ACHN (cell line): ENCODE measurements around the gene DDX39A.
"Not testable (repeated sequence)": the region's sequence is repeated elsewhere in the genome, so short reads cannot be mapped to it uniquely, and the experiment has no call there.

ENCODE experiments used
- DNase-seq: peaks from one replicate; pipeline ENCODE4 v3.0.0-alpha.2; 2015
- in situ Hi-C: cut with HindIII; loops from 2 replicates; pipeline ENCODE4 v1.10.0; 2017; ENCODE audit warnings: low sequenced_read_pairs, low pct_ligation_motif_present, low pct_unique_long_range_greater_than_20kb

The DDX39A gene

DNA sequence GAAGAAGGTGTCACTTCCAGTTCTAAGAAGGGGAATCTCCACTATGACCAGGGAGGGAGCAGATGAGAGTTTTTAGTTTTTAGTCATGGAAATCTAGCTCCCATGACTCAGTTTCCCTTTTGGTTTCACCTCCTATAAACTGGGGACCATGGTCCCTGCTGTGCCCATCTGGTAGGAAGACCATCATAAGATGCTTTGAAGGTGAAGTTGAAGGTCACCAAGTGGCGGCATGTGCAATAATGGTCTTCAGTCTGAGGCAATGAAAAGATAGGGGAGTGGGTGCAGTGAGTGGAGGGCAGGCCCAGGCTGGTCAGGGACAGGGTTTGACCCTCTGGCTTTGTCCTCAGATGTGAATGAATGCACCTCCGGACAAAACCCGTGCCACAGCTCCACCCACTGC is 22.4 kb downstream of the DDX39A start:
- DNase-seq, in situ Hi-C loops: not testable (repeated sequence)

DNA sequence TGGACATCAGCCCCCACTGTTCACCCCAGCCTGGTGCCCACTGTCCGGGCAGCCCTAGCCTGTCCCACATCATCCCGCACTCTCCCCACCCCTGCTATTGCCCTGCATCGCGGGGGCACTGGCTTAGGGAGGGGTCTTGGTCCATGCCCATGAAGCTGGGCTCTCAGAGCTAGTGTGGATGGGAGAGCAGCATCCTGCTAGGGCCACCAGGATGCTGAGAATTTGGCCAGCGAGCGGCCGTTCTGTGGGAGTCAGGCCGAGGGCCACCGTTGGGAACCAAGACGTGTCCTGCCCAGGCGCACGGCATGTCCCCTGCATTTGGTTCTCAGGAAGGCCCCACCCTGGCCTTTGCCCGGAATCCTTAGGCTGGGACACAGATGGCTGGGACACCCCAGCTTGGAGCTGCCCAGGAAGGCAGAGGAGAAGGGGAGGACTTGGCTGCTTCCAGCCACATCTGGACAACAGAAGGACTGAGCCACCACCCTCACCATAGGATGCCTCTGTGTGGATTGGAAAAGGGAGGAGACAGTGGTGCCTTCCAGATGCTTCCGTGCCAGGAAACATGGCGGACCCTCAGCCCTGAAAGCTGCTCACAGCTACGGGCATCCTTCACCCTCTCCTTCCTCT is 23.3 kb downstream of the DDX39A start:
- in situ Hi-C loops = no loop called here
- no peak for DNase-seq

DNA sequence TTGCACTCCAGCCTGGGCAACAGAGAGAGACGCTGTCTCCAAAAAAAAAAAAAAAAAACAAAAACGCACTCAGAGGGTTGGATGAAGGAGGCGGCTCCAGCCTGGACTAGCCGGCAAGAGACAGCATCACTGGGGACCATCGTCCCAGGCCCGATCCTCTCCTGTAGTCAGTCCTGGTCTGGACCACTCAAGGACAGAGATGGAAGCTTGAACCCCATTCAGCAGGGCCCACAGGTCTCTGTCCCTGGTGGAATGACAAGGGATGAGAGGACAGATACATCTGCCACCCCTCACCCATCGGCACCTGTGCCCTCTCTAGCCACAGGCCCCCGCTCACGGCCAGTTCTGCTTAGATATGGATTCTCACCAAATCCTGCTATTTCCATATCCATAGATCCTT is 23.9 kb downstream of the DDX39A start:
- in situ Hi-C loops = no loop called here
- DNase-seq = no peak

DNA sequence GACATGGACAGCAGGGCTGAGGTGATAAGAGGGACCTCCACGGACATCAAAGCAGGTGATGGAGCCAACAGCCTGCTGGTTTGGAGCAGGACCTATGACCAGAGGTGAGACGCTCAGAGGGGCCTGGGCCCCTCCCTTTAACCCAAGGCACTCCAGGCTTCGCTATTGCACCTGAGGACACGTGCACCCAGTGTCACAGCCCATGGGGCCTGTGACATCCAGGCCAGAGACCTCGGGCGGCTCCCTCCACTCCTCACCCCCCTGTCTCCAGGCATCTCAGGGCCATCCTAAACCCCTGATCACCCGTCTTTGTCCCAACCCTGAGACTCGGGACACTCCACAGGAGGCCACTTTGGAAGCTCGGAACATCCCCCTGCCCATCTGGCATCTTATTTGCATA is 25.0 kb downstream of the DDX39A start:
- in situ Hi-C loops = no loop called here
- no peak for DNase-seq

DNA sequence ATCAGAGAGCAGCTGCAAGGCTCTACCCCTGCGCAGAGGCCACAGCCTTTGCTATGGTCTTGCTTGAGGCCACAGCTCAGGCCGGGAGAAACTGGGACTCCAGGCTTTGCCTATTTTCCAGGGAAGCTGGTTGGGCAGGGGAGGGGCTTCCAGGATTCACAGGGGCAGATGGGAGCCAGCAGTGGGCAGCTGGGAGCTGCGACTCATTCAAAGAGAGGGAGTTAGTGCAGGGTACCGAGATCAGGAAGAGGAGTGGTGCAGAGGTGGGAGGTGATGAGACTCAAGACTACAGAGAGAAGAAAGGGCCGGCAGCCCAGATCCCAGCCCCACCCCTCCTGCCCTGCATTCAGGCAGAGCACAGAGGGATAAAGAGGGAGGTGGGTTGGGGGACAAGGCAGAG is 25.8 kb downstream of the DDX39A start:
- in situ Hi-C loops = no loop called here
- no peak for DNase-seq

DNA sequence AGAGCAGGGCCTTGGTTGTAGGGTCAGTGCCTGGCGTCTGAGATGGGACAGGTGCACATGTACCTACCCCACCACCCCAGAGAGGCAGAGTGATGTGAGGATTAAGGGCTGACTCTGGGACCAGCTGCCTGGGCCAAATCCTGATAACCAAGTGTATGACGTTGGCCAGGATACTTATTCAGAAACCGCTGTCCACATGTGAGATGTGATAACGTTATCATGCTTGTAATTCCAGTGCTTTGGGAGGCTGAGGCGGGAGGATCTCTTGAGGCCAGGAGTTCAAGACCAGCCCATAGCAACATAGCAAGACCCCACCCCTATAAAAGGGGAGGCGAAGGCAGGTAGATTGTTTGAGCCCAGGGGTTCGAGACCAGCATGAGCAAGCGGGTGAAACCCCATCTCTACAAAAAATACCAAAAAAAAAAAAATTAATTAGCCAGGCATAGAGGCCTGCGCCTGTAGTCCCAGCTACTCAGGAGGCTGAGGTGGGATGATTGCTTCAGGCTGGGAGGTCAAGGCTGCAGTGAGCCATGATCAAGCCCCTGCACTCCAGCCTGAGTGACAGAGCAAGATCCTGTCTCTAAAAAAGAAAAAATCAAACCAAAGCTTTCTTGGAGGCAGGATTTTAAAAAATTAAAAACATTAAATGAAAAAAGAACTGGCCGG is 27.9 kb downstream of the DDX39A start:
- in situ Hi-C loops = no loop called here
- no peak for DNase-seq

DNA sequence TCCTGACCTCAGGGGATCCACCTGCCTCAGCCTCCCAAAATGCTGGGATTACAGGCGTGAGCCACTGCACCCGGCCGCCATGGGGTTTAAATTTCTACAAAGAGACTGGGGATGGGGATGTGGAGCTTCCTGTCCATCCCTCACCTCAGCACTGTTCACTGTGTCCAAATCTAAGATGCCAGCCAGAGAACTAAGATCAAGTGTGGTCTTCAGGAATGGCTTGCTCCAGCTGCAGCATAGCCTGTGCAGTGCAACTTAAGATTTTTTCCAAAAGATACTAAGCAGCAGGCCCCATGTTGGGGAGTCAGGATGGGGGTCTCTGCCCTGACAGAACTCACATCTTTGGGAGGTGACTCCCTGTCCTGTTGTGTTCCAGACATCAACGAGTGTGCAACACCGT is 28.6 kb downstream of the DDX39A start:
- in situ Hi-C loops = no loop called here
- DNase-seq = no peak

DNA sequence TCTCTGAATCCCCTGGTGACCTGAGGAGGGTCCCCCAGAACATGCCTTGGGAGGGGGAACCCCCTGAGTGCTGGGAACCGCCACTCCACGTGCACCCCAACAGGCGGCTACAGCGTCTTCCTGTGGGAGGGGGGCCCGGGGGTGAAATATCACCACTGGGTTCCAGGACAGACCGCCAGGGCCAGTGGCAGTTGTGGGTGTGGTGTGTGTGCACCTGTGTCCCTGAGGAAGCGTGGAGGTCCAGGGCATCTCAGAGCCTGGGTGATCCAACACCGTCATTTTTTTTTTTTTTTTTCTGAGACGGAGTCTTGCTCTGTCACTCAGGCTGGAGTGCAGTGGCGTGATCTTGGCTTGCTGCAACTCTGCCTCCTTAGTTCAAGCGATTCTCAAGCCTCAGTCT is 33.6 kb downstream of the DDX39A start:
- in situ Hi-C loops = no loop called here
- no peak for DNase-seq

DNA sequence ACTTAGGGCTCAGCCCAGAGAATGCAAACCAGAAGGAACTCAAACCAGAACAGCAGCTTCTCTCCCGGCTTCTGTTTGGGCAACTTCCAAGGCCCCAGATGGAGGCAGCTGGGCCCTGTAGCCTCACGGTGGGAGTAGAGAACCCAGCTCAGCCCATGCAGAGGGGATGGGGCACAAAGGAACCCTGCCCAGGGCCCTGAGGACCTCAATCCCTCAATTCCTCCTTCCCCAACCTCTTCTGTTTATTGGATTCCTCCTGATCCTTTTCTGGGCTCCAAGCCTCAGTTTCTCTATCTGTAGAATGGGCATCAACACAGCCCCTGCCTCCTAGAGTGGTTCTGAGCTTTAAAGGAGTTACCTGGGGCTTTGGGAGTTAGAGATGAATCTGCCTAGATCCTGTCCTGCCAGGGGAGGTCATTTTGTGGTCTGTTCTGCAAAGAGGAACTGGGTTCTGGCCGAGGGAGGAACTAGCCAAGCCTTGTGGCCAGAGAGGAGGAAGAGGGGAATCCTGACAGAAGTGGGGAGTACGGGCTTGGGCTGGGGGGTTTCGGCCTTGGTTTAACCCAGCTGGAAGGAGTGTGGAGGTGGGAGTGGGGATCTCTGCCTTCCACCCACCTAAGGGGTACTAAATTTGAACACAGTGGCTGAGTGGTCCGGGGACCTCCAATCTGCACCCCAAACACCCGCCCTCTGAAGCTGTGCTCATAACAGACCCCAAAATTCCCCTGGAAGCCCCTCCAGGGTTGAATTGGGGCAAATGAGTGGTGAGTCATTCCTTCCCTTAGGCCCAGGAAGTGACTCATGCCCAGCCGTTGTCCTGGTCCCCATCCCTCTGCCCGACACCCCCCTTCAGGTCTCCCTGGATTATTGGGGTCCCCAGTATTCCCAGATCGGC is 35.2 kb downstream of the DDX39A start:
- in situ Hi-C loops = no loop called here

DNA sequence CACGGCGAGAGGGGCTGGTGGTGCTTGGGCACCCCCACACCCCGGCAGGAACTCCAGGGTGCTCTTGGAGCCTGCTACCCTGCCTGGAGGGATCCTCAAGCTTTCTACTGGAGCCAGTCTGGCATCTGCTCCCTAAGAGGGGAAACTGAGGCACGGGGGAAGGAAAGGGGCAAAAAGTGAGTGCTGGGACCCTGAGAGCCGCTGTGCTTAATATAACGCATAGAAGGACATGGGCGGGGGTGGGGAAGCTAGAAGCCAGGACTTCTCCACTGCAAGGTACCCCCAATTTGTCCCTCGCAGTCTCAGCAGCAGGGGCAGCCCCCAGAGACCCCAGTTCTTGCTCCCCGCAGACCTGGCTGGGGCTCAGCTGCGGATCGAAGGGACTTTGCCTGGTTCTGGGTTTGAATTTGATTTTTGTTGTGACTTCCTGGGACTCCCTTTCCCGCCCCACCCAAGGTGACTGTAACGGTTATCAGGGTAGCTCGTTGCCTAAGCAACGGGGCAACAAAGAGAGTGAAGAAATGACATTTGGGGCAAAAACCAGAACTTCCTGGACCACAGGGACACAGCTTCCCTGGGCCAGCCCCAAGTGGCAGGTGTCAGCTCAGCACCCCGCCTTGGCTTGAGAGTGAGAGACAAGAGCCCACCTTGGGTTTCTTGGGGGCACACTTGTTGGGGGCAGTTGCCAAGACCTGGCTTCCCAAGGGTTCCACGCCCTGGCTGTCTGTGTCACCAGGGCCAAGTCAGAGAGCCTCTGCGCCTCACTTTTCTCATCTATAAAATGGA is 37.3 kb downstream of the DDX39A start:
- peak; percentile 20 for DNase-seq
- in situ Hi-C loops = no loop called here

More for the DNA sequence above, 35.2 kb downstream of the DDX39A start:
- DNase-seq = peak; percentile 45

DNA sequence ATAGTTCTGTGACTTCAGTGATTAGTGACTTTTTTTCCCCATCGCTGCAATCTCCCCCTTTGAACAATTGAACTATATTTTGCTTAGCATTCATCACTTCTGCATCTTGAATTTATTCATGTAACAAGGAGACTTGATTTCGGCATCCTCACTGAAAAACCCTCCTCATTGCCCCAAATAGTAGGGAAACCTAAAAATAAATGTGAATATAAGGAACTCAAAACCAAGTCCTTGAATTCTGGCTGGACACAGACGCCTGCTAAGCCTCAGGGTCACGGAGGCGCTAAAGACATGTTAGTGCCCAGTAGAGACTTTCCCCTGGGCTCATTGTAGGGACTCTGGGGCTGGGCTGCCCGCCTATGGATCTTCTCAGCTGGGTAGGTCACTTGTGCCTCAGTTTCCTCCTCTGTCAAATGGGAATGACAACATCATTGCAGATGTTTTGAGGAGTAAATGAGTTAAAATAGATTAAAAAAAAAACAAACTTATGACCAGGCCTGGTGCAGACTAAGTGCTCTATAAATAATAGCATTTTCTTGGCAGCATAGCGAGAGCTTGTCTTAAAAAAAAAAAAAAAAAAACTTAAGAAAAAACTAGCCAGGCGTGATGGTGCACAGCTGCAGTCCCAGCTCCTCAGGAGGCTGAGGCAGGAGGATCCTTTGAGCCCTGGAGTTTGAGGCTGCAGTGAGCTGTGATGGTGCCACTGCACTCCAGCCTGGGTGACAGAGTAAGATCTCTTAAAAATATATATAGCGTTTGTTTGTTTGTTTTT is 39.7 kb downstream of the DDX39A start:
- in situ Hi-C loops = no loop called here
- DNase-seq = no peak

DNA sequence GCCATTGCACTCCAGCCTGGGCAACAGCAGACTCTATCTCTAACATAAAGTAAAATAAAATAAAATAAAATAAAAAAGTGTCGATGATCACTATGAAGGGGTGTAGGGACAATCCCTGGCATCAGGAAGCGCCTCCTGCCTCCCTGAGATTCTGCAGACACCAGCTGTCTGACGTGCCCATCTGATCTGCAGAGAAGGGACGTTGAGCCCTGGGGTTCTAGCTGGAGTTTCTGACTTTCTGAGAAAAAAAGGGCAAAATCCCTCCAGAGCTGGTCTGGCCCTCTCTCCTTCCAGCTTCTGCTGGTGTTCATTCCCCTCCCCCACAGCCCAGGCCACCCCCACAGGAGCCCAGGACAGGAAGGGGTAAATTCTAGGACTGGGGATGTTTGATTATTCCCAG is 40.3 kb downstream of the DDX39A start:
- in situ Hi-C loops = no loop called here

DNA sequence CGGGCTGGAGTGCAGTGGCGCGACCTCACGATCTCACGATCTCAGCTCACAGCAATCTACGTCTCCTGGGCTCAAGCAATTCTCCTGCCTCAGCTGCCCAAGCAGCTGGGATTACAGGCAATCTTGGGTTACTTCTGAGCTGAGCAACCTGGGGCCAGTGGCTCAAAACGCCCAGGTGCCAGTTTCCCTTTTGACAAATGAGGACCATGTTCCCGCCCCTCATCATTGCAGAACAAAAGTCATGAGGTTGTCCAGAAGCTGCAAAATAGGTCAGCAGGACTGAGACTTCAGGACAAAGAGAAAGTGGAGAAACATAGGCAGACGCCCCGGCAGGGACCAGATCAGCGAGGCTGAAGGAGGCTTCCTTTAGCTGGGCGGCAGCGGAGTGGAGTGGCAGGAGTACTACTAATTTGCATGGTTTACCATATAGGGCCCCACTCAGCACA is 41.2 kb downstream of the DDX39A start:
- in situ Hi-C loops = no loop called here
- no peak for DNase-seq

More for the DNA sequence above, 40.3 kb downstream of the DDX39A start:
- DNase-seq = no peak

DNA sequence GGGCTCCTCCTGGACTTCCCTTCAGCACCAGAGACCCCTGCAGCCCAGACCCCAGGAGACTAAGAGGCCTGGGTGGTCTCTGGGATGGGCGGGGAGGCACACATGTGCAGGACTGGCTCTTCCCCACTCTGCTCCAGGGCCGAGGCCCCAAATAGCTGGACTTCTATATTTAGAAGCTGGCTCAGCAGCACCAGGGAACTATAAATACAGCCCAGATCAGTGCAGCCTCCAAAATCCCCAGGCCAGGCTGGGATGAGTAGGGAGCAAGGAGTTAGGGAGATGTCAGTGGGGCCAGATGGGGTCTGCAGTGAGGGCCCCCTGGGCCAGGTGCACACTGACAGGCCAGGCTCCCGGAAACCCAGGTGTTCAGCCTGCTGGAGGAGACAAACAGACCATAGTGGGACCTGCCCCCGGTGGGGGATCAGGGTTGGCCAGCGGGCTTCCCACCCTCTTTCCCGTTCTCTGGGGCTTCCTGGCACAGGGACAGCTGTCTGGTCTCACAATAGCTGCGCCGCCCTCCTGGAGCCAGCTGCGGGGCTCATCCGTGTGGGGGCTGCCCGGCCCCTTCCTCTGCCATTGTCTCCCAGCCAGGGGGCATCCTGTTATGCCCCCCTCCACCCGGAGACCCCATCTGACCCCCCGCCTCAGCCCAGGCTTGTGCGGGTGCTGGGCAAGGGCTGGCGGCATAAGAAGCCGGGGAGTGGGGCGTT is 43.4 kb downstream of the DDX39A start:
- no peak for DNase-seq
- in situ Hi-C loops = no loop called here

DNA sequence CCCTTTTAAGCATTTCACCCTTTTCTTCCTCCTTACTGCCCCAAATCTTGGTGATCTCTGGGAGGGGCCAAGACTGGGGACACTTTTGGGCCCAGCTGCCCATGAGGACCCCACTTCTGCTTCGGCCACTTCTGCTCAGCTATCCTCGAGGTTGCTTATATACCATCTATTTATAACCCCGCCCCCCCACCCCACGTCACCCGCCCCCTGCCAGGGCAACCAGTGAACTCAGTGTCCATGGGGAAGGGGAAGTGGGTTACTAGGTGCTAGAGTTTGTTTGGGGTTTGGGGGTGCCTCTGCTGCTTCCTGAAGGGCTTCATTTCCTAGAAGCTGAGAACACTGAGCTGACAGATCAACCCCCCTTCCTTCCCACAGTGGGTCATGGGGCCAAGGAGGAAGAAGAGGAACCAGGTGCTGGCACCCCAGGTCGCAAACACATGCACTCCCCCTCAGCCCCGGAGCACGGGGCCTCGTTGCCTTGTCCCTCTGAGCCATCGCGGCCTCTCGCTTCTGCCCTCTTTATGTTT is 44.0 kb downstream of the DDX39A start:
- in situ Hi-C loops = no loop called here
- no peak for DNase-seq

DNA sequence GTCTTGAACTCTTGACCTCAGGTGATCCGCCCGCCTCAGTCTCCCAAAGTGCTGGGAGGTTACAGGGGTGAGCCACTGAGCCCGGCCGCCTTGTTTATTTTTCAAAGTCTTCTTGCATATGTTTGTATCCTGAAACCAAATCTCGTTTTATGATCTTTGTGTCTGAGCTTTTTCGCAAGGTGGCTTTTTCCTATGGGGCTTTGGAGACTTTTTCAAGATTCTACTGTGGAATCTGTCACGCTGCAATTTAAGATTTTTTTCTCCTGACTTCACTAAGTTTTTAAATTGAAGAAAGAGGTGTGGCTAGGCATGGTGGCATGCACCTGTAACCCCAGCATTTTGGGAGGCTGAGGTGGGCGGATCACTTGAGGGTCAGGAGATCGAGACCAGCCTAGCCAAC is 44.8 kb downstream of the DDX39A start:
- in situ Hi-C loops, DNase-seq: not testable (repeated sequence)

DNA sequence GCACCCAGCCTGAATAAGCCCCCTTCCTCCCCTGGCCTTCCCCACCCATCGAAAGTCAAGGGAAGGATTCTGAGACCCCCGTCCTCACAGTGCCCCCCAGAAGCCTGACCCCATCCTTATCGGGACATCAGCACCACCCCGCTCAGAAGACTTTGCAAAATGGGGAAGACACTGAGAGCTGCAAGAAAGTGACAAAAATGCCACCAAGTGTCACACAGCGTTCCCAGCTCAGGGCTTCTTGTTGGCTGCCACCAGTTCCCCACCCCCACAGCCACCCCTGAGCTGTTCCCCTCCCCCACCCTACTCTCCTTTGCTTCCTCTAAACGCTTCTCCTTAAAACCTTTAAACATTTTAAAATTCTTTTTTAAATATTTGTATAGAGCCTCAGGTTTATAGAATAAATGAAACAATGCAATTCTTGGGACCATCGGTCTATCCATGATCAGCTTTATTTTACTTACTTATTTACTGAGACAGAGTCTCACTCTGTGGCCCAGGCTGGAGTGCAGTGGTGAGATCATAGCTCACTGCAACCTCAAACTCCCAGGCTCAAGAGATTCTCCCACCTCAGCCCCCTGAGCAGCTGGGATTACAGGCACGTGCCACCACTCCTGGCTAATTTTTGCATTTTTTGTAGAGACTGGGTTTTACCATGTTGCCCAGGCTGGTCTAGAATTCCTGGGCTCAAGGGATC is 46.6 kb downstream of the DDX39A start:
- DNase-seq, in situ Hi-C loops: not testable (repeated sequence)
